ENCODE results near the gene ARMH3.

- TF ChIP-seq POLR2A (IDR thresholded peaks at IDR 0.05; ENCODE audit: low read depth, low read length) = no peak
- TF ChIP-seq POLR2AphosphoS5 (IDR thresholded peaks at IDR 0.05; ENCODE audit: low read depth, low read length) = no peak
These were observed 34.8 kb upstream of the ARMH3 start for GRCh38 chr10:102090772-102091171.

All from GM12892 (cell line).